Esophagus squamous epithelium (tissue), 5 donors: ENCODE results near the gene NEDD4. TPM values are rescaled to one million over a fixed set of nuclear protein-coding genes. Genes with fewer than 3 reads are reported as not detected.
"Not testable (repeated sequence)": the region's sequence is repeated elsewhere in the genome, so short reads cannot be mapped to it uniquely, and the experiment has no call there.

ENCODE experiments used
- DNase-seq: peaks from one replicate; lab custom pipeline; 2025; lab: John Stamatoyannopoulos, UW
- H3K27ac ChIP-seq, 4 donors: fragments of 200-600 bp; sonication (generic); one replicate each; pipeline ENCODE4 v1.5.1; 2016 to 2019; ENCODE audit warnings: mild to moderate bottlenecking in 1 of 4
- H3K27me3 ChIP-seq, 4 donors: fragments of 200-600 bp; sonication (generic); 1 replicate in 3 of 4; 2 replicates in 1 of 4; pipeline versions ENCODE4 v1.5.1 to v1.6.0; 2017 to 2021; ENCODE audit warnings: antibody characterized with exemption in 1 of 4
- H3K36me3 ChIP-seq, 3 donors: fragments of 200-600 bp; sonication (generic); one replicate each; pipeline ENCODE4 v1.5.1; 2016 to 2019
- H3K4me1 ChIP-seq, 3 donors: fragments of 200-600 bp; sonication (generic); one replicate each; pipeline ENCODE4 v1.5.1; 2017 to 2019
- H3K4me3 ChIP-seq, 4 donors: fragments of 200-600 bp; sonication (generic); 1 replicate in 3 of 4; 2 replicates in 1 of 4; pipeline ENCODE4 v1.5.1; 2016 to 2019; ENCODE audit warnings: mild to moderate bottlenecking in 2 of 4, moderate library complexity in 1 of 4
- H3K9me3 ChIP-seq, 3 donors: fragments of 200-600 bp; sonication (generic); one replicate each; pipeline ENCODE4 v1.5.1; 2016 to 2019
- POLR2A ChIP-seq, 4 donors: fragments of 450-650 bp; IDR thresholded peaks; one replicate each; pipeline ENCODE4 v1.6.1; 2017; ENCODE audit warnings: antibody characterized with exemption in 4 of 4, mild to moderate bottlenecking in 4 of 4, moderate library complexity in 3 of 4
- WGBS, 2 donors: methylation state at CpG; one replicate each; pipeline ENCODE4 v1.1.5; 2018; 5-methylcytosine and 5-hydroxymethylcytosine counted together
- intact Hi-C: fragments of 100-400 bp; cut with DNase I; formaldehyde crosslinking; loops from one replicate; pipeline ENCODE4 v1.15.0; 2022
- total RNA-seq, 4 donors: library from RNA; depleted of rRNA; stranded (reverse); fragments of >200 nt; gene quantifications; one replicate each; pipeline ENCODE4 v1.1.0, GENCODE V29; 2016
- TF ChIP-seq, protein P1 (sequence below), 6 experiments: fragments of 450-650 bp in 4 of 6; fragments of 200-600 bp in 2 of 6; sonication (generic) in 2 of 6; IDR thresholded peaks; one replicate each; pipeline ENCODE4 v1.5.1; 2016 to 2019; ENCODE audit warnings: antibody characterized with exemption in 6 of 6, mild to moderate bottlenecking in 4 of 6, moderate library complexity in 4 of 6
- donor health status: DM: yes; HTN: yes; CAD: no.

Gene NEDD4
- total RNA-seq, 4 donors from 2014 or later = 4.5 to 15.1 (median 11.7) TPM

GRCh38 chr15:55824857-55825613, 168.4 kb downstream of the NEDD4 start:
- H3K4me1 ChIP-seq = peaks cover 0 to 17% (median 3%) of the 10 kb centered on the region in 3 donors
- DNase-seq = no peak
- intact Hi-C loops = no loop called here

DNA sequence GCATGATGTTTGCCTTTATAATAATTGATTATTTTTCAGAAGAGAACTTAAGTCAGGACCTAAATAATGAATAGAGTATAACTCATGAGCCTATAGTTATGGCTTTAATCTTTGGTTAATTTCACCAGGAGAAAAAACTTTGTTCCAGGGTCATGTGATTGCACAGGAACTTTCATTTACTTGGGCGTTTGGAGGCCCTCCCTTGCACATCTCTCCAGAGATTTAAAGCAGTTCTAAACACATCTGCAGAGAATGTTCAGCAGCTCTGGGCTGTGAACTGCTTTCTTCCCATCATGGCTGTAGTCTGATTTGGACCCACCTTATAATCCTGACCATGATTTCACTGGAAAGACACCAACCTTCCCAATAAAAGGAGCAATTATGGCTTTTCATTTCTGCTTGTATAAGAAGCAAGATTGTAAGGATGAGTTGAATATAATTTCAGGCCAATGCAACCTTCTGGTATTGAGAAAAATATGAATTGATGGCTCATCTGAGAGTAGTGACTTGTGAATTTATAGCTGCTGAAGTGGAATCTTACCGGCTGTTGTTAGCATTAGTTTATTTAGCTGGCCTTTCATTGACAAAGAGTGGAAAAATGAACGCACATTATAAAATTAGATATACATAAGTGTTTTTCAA, 169.6 kb downstream of the NEDD4 start:
- intact Hi-C loops = no loop called here
- H3K27ac ChIP-seq = no peak overlapping the region
- DNase-seq = no peak

More at GRCh38 chr15:55824857-55825613, 168.4 kb downstream of the NEDD4 start:
- TF ChIP-seq POLR2A (IDR thresholded peaks at IDR 0.05) = no peak
- TF ChIP-seq, protein P1, sequence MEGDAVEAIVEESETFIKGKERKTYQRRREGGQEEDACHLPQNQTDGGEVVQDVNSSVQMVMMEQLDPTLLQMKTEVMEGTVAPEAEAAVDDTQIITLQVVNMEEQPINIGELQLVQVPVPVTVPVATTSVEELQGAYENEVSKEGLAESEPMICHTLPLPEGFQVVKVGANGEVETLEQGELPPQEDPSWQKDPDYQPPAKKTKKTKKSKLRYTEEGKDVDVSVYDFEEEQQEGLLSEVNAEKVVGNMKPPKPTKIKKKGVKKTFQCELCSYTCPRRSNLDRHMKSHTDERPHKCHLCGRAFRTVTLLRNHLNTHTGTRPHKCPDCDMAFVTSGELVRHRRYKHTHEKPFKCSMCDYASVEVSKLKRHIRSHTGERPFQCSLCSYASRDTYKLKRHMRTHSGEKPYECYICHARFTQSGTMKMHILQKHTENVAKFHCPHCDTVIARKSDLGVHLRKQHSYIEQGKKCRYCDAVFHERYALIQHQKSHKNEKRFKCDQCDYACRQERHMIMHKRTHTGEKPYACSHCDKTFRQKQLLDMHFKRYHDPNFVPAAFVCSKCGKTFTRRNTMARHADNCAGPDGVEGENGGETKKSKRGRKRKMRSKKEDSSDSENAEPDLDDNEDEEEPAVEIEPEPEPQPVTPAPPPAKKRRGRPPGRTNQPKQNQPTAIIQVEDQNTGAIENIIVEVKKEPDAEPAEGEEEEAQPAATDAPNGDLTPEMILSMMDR (IDR thresholded peaks at IDR 0.05) = no peak
- Histone ChIP-seq H3K4me3 (no peak overlapping the region), H3K27me3 (no peaks in the 10 kb centered on the region), H3K27ac (no peak overlapping the region), H3K36me3 (peaks cover 0 to 10% (median 0%) of the 10 kb centered on the region in 3 donors), H3K9me3 (no peaks in the 10 kb centered on the region)
- WGBS, 2 donors = 85 to 91% methylated on average over 4 of the region's 4 CpGs

GRCh38 chr15:55823191-55823670, 170.2 kb downstream of the NEDD4 start:
- intact Hi-C loops = no loop called here
- H3K27me3 ChIP-seq = no peaks in the 10 kb centered on the region
- H3K4me3 ChIP-seq = no peak overlapping the region
- 5 to 7% methylated on average over 3 of the region's 3 CpGs for WGBS, 2 donors
- no peak for TF ChIP-seq POLR2A (IDR thresholded peaks at IDR 0.05)
- TF ChIP-seq, protein P1 (IDR thresholded peaks at IDR 0.05) = no peak
- DNase-seq = no peak
- H3K9me3 ChIP-seq = no peaks in the 10 kb centered on the region
- H3K4me1 ChIP-seq = peaks cover 0 to 14% (median 3%) of the 10 kb centered on the region in 3 donors
- no peak overlapping the region for H3K27ac ChIP-seq
- no peaks in the 10 kb centered on the region for H3K36me3 ChIP-seq

More for the DNA sequence above, 169.6 kb downstream of the NEDD4 start:
- Histone ChIP-seq H3K27me3 (no peaks in the 10 kb centered on the region), H3K4me1 (peaks cover 0 to 14% (median 3%) of the 10 kb centered on the region in 3 donors), H3K9me3 (no peaks in the 10 kb centered on the region), H3K4me3 (no peak overlapping the region), H3K36me3 (peaks cover 0 to under 1% (median 0%) of the 10 kb centered on the region in 3 donors)
- TF ChIP-seq, protein P1 (IDR thresholded peaks at IDR 0.05) = no peak
- no peak for TF ChIP-seq POLR2A (IDR thresholded peaks at IDR 0.05)
- WGBS, 2 donors = 0 to 17% methylated on average over 3 of the region's 3 CpGs

GRCh38 chr15:55821740-55822139, 171.7 kb downstream of the NEDD4 start:
- H3K27me3 ChIP-seq, DNase-seq, H3K27ac ChIP-seq, intact Hi-C loops, H3K9me3 ChIP-seq, H3K4me3 ChIP-seq, H3K36me3 ChIP-seq: not testable (repeated sequence)
- 76 to 88% methylated on average over 2 of the region's 2 CpGs for WGBS, 2 donors
- H3K4me1 ChIP-seq = peaks cover 0 to 14% (median 3%) of the 10 kb centered on the region in 3 donors

DNA sequence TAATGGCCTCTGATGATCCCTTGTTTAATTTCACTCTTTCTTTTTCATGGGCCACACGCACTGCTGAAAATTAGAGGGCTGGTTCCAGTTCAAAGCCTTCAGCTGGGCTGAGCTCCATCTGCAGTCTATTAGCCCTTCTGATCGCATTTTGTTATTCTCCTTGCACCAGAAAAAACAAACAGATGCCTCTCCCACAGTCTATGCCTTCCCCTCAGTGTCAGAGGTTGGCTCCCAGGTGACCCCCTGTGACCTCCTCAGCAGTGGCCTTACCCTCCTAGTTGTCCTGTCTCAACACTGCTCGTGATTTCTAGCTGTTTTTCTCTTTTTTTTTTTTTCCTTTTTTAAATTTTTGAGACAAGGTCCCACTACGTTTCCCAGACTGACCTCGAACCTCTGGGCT, 173.4 kb downstream of the NEDD4 start:
- Histone ChIP-seq H3K27me3 (no peaks in the 10 kb centered on the region), H3K4me1 (peaks cover 0 to 14% (median 3%) of the 10 kb centered on the region in 3 donors), H3K27ac (no peak overlapping the region), H3K4me3 (no peak overlapping the region), H3K9me3 (no peaks in the 10 kb centered on the region), H3K36me3 (no peaks in the 10 kb centered on the region)
- 57 to 74% methylated on average over 5 of the region's 5 CpGs for WGBS, 2 donors
- intact Hi-C loops = no loop called here
- no peak for DNase-seq
- TF ChIP-seq, protein P1 (IDR thresholded peaks at IDR 0.05) = no peak
- no peak for TF ChIP-seq POLR2A (IDR thresholded peaks at IDR 0.05)
